MCF 10A (cell line): Measurements from ENCODE around the gene HTT. TPM values are rescaled to one million over a fixed set of nuclear protein-coding genes. Genes with fewer than 3 reads are reported as not detected.

Source experiments
- BruUV-seq: library from RNA; stranded (reverse); fragments of 400-500 nt; replicated peaks from 2 replicates; lab custom pipeline; 2021; lab: Mats Ljungman, UMichigan
- CTCF ChIA-PET: fragments of 300-600 bp; sonication (Branson Sonifier 250); formaldehyde crosslinking; extraction: SDS; loops from one replicate; lab custom pipeline; 2021; ENCODE audit warnings: antibody characterized with exemption, inconsistent platforms; lab: Yijun Ruan, JAX
- POLR2A ChIA-PET: fragments of 300-600, 350-650 bp; sonication (Branson Sonifier 250); formaldehyde crosslinking; extraction: SDS; loops from one replicate; lab custom pipeline; 2020; ENCODE audit warnings: antibody characterized with exemption, inconsistent platforms; lab: Yijun Ruan, JAX
- DNase-seq: peaks from one replicate; pipeline ENCODE4 v3.0.0-alpha.2; 2018; ENCODE audit not compliant: unreplicated experiment
- H3K27ac Mint-ChIP-seq: one replicate; pipeline ENCODE4 v1.8.0; 2022; ENCODE audit warnings: mild to moderate bottlenecking, low read depth, mixed read lengths; ENCODE audit not compliant: unreplicated experiment
- H3K27me3 Mint-ChIP-seq: one replicate; pipeline ENCODE4 v1.8.0; 2022; ENCODE audit warnings: mixed read lengths; ENCODE audit not compliant: insufficient read depth, unreplicated experiment
- H3K36me3 Mint-ChIP-seq: one replicate; pipeline ENCODE4 v1.8.0; 2022; ENCODE audit warnings: mild to moderate bottlenecking, moderate library complexity, mixed read lengths; ENCODE audit not compliant: insufficient read depth, unreplicated experiment
- H3K4me1 Mint-ChIP-seq: one replicate; pipeline ENCODE4 v1.8.0; 2022; ENCODE audit warnings: mixed read lengths; ENCODE audit not compliant: insufficient read depth, unreplicated experiment
- H3K4me3 Mint-ChIP-seq: one replicate; pipeline ENCODE4 v1.8.0; 2022; ENCODE audit warnings: mild to moderate bottlenecking, moderate library complexity, mixed read lengths; ENCODE audit not compliant: unreplicated experiment
- H3K9me3 Mint-ChIP-seq: one replicate; pipeline ENCODE4 v1.8.0; 2022; ENCODE audit warnings: mixed read lengths; ENCODE audit not compliant: unreplicated experiment
- CTCF ChIP-seq: fragments of 200-600 bp; IDR thresholded peaks from one replicate; pipeline ENCODE4 v1.8.0; 2022; ENCODE audit warnings: antibody characterized with exemption, mild to moderate bottlenecking; ENCODE audit not compliant: unreplicated experiment
- intact Hi-C: fragments of 100-400 bp; cut with micrococcal nuclease; formaldehyde crosslinking; loops from 2 replicates; pipeline ENCODE4 v1.14.1; 2022
- total RNA-seq: library from RNA; stranded (reverse); gene quantifications from 2 replicates; pipeline ENCODE4 v1.2.3, GENCODE V29; 2022

Gene HTT
- total RNA-seq, 1 experiment from 2014 or later = 47.4 TPM

- Mint-ChIP-seq H3K4me1 (peaks cover 5% of the 10 kb centered on the region), H3K4me3 (no peak overlapping the region), H3K9me3 (no peaks in the 10 kb centered on the region), H3K36me3 (peaks cover 44% of the 10 kb centered on the region), H3K27me3 (no peaks in the 10 kb centered on the region), H3K27ac (no peak overlapping the region)
- ChIA-PET POLR2A (no interaction called here), CTCF (interaction anchor here (0.6 kb wide), 1 partner anchor 228 kb away, joined by 3 read pairs; no protein-coding TSS in a partner anchor)
- BruUV-seq = no TSS peak
- intact Hi-C loops = no loop called here
- no peak for TF ChIP-seq CTCF
- DNase-seq = no peak
Measured at GRCh38 chr4:3235030-3235345, 160.5 kb downstream of the HTT start.

DNA sequence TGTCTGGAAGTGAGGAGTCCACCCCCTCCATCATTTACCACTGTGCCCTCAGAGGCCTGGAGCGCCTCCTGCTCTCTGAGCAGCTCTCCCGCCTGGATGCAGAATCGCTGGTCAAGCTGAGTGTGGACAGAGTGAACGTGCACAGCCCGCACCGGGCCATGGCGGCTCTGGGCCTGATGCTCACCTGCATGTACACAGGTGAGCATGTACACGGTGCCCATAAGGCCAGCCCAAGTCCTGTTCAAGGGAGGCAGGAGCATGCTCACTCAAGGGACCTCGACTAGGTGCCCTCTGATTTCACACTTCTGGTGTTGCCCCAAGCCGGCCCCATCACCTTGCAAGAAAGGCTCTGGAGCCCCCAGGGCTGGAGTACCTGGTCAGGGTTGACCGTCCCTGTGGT, 161.1 kb downstream of the HTT start:
- POLR2A ChIA-PET = no interaction called here
- no TSS peak for BruUV-seq
- Mint-ChIP-seq H3K27ac (no peak overlapping the region), H3K27me3 (no peaks in the 10 kb centered on the region), H3K9me3 (no peaks in the 10 kb centered on the region), H3K36me3 (peaks cover 38% of the 10 kb centered on the region), H3K4me1 (peaks cover 5% of the 10 kb centered on the region), H3K4me3 (no peak overlapping the region)
- TF ChIP-seq CTCF = no peak
- CTCF ChIA-PET = interaction anchor here (0.6 kb wide), 1 partner anchor 228 kb away, joined by 3 read pairs; no protein-coding TSS in a partner anchor
- no peak for DNase-seq
- intact Hi-C loops = no loop called here

- Mint-ChIP-seq H3K27ac (no peak overlapping the region), H3K9me3 (no peaks in the 10 kb centered on the region), H3K27me3 (no peaks in the 10 kb centered on the region), H3K4me1 (peaks cover 5% of the 10 kb centered on the region), H3K4me3 (no peak overlapping the region), H3K36me3 (peaks cover 33% of the 10 kb centered on the region)
- intact Hi-C loops = no loop called here
- no peak for TF ChIP-seq CTCF
- no peak for DNase-seq
- ChIA-PET CTCF (no interaction called here), POLR2A (interaction anchor here (0.6 kb wide), 1 partner anchor 603 kb away, joined by 3 read pairs; no protein-coding TSS in a partner anchor)
- BruUV-seq = no TSS peak
Measured at GRCh38 chr4:3236326-3236878, 161.9 kb downstream of the HTT start.

GRCh38 chr4:3237266-3237665, 162.8 kb downstream of the HTT start:
- Mint-ChIP-seq H3K4me3 (no peak overlapping the region), H3K27ac (no peak overlapping the region), H3K4me1 (peaks cover 5% of the 10 kb centered on the region), H3K36me3 (peaks cover 38% of the 10 kb centered on the region), H3K27me3 (no peaks in the 10 kb centered on the region), H3K9me3 (no peaks in the 10 kb centered on the region)
- no peak for DNase-seq
- ChIA-PET CTCF (no interaction called here), POLR2A (no interaction called here)
- BruUV-seq = no TSS peak
- TF ChIP-seq CTCF = no peak
- intact Hi-C loops = no loop called here
